SK-N-SH treated with all-trans-retinoic acid at 6 μM for 48 hours (cell line): ENCODE results near the gene VMO1.

Experiments
- ATAC-seq: fragments of 200-7000 bp; cut with Tn5 transposase; 3 replicates; pipeline ENCODE4 v1.9.1; 2020; ENCODE audit warnings: mild to moderate bottlenecking, moderate library complexity
- ARNTL ChIP-seq: fragments of 450-650 bp; formaldehyde crosslinking; IDR thresholded peaks from 2 replicates; pipeline ENCODE4 v1.5.0; 2020; ENCODE audit warnings: low read depth, mild to moderate bottlenecking, moderate library complexity, borderline replicate concordance
- CREB5 ChIP-seq: fragments of 250-450 bp; sonication (Bioruptor Pico); IDR thresholded peaks from 2 replicates; pipeline ENCODE4 v1.5.1; 2020; ENCODE audit warnings: low read depth, mild to moderate bottlenecking, moderate library complexity
- CSDC2 ChIP-seq: fragments of 250-450 bp; sonication (Bioruptor Pico); IDR thresholded peaks from 2 replicates; pipeline ENCODE4 v1.5.0; 2020; ENCODE audit warnings: mild to moderate bottlenecking, moderate library complexity
- CSRNP3 ChIP-seq: fragments of 250-450 bp; sonication (Bioruptor Pico); IDR thresholded peaks from 2 replicates; pipeline ENCODE4 v1.5.1; 2021; ENCODE audit warnings: mild to moderate bottlenecking, moderate library complexity
- ESRRG ChIP-seq: fragments of 250-450 bp; sonication (Bioruptor Pico); IDR thresholded peaks from 2 replicates; pipeline ENCODE4 v1.6.1; 2021; ENCODE audit warnings: mild to moderate bottlenecking
- ISL1 ChIP-seq: fragments of 250-450 bp; sonication (Bioruptor Pico); IDR thresholded peaks from 2 replicates; pipeline ENCODE4 v2.1.2; 2022; ENCODE audit warnings: mild to moderate bottlenecking, moderate library complexity
- OSR1 ChIP-seq: fragments of 250-450 bp; sonication (Bioruptor Pico); IDR thresholded peaks from 2 replicates; pipeline ENCODE4 v1.8.0; 2022; ENCODE audit warnings: moderate library complexity, mild to moderate bottlenecking, inconsistent platforms
- PATZ1 ChIP-seq: fragments of 250-450 bp; sonication (Bioruptor Pico); IDR thresholded peaks from 2 replicates; pipeline ENCODE4 v1.8.0; 2020; ENCODE audit warnings: mild to moderate bottlenecking, moderate library complexity, borderline replicate concordance
- PPARA ChIP-seq: fragments of 250-450 bp; sonication (Bioruptor Pico); IDR thresholded peaks from 2 replicates; pipeline ENCODE4 v1.5.0; 2020; ENCODE audit warnings: mild to moderate bottlenecking, borderline replicate concordance
- RARB ChIP-seq: fragments of 250-450 bp; sonication (Bioruptor Pico); IDR thresholded peaks from 2 replicates; pipeline ENCODE4 v1.8.0; 2021; ENCODE audit warnings: mild to moderate bottlenecking, moderate library complexity
- SNAI2 ChIP-seq: fragments of 250-450 bp; sonication (Bioruptor Pico); IDR thresholded peaks from 2 replicates; pipeline ENCODE4 v1.5.0; 2020; ENCODE audit warnings: mild to moderate bottlenecking, moderate library complexity
- TOX ChIP-seq: fragments of 250-450 bp; sonication (Bioruptor Pico); IDR thresholded peaks from 2 replicates; pipeline ENCODE4 v1.8.0; 2021; ENCODE audit warnings: mild to moderate bottlenecking, moderate library complexity, borderline replicate concordance
- ZC3H10 ChIP-seq: fragments of 250-450 bp; sonication (Bioruptor Pico); IDR thresholded peaks from 2 replicates; pipeline ENCODE4 v1.5.1; 2021; ENCODE audit warnings: mild to moderate bottlenecking, moderate library complexity
- ZFP3 ChIP-seq: fragments of 250-450 bp; sonication (Bioruptor Pico); IDR thresholded peaks from 2 replicates; pipeline ENCODE4 v1.5.0; 2020; ENCODE audit warnings: mild to moderate bottlenecking, moderate library complexity
- ZFP30 ChIP-seq: fragments of 450-650 bp; formaldehyde crosslinking; IDR thresholded peaks from 2 replicates; pipeline ENCODE4 v1.5.0; 2022; ENCODE audit warnings: mild to moderate bottlenecking, moderate library complexity
- ZNF8 ChIP-seq: fragments of 450-650 bp; formaldehyde crosslinking; IDR thresholded peaks from 2 replicates; pipeline ENCODE4 v1.5.0; 2020; ENCODE audit warnings: mild to moderate bottlenecking, moderate library complexity
- TF ChIP-seq, protein P1 (sequence below): fragments of 250-450 bp; sonication (Bioruptor Pico); IDR thresholded peaks from 2 replicates; pipeline ENCODE4 v1.8.0; 2021; ENCODE audit warnings: low read depth, mild to moderate bottlenecking, moderate library complexity, borderline replicate concordance

Gene VMO1

GRCh38 chr17:4806777-4807604 lies 20.8 kb upstream of the VMO1 start, which contains the start of gene PLD2:
Gene PLD2, plus strand, starts transcription at chr17:4807152. Its CDS starts 621 bp downstream, at chr17:4807773.
- TF ChIP-seq ZFP3 (CRISPR knock-in tag) (no peak), ZC3H10 (no peak), ESRRG (CRISPR knock-in tag) (no peak), ZFP30 (CRISPR knock-in tag) (no peak), CSRNP3 (CRISPR knock-in tag) (no peak), CREB5 (CRISPR knock-in tag) (no peak), SNAI2 (CRISPR knock-in tag) (no peak), OSR1 (CRISPR knock-in tag) (no peak)
- TF ChIP-seq, all 23 proteins: peak for 0
- ATAC-seq = peak; percentile 99

DNA sequence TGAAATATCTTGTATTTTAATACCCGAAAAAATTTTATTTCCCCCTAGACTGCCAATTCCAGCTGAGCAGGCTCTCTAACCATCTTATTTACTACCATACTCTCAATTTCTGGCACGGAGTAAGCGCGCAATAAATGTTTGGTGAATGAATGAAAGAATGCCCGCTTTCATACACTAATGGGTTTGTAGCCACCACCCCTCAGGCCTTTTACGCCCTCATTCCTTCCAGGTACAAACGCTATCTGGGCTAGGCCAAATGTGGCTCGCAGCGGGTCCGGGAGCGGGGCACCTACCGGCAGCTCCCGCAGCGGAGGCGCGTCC lies 20.3 kb upstream of the VMO1 start:
- no peak for ATAC-seq
- TF ChIP-seq, protein P1, sequence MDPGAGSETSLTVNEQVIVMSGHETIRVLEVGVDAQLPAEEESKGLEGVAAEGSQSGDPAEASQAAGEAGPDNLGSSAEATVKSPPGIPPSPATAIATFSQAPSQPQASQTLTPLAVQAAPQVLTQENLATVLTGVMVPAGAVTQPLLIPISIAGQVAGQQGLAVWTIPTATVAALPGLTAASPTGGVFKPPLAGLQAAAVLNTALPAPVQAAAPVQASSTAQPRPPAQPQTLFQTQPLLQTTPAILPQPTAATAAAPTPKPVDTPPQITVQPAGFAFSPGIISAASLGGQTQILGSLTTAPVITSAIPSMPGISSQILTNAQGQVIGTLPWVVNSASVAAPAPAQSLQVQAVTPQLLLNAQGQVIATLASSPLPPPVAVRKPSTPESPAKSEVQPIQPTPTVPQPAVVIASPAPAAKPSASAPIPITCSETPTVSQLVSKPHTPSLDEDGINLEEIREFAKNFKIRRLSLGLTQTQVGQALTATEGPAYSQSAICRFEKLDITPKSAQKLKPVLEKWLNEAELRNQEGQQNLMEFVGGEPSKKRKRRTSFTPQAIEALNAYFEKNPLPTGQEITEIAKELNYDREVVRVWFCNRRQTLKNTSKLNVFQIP (CRISPR knock-in tag) = no peak
- TF ChIP-seq PPARA (CRISPR knock-in tag) (no peak), OSR1 (CRISPR knock-in tag) (no peak), ZFP30 (CRISPR knock-in tag) (no peak), RARB (CRISPR knock-in tag) (no peak), PATZ1 (CRISPR knock-in tag) (no peak), ARNTL (CRISPR knock-in tag) (no peak), SNAI2 (CRISPR knock-in tag) (no peak), ZNF8 (CRISPR knock-in tag) (no peak), TOX (CRISPR knock-in tag) (no peak), CSRNP3 (CRISPR knock-in tag) (no peak), CSDC2 (no peak), ESRRG (CRISPR knock-in tag) (no peak)

DNA sequence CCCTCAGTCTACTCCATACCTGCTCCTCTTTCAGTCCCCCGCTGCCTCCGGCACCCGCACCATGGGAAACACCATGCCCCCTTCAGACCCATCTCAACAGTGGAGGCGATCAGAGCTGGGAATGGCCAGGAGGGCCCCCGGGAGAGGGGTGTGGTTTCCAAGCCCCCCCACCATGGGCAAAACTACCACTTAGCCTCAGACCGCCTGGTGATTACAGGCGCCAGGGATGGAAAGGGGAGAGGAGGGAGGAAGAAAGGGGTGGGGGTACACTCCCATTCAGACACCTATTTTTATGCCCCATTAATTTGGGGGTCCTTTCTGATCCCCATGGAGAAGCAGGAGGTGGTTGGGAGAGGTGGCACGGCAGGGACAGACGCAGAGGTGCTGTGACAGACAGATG lies 16.1 kb upstream of the VMO1 start, which contains the start of gene C17orf114:
Gene C17orf114, minus strand, starts transcription at position 101 of the 400 bp plus-strand sequence.
- ATAC-seq = no peak
- no peak for TF ChIP-seq ISL1

- ATAC-seq = no peak
- TF ChIP-seq ZNF8 (CRISPR knock-in tag) (no peak), ZFP30 (CRISPR knock-in tag) (no peak), SNAI2 (CRISPR knock-in tag) (no peak)
- TF ChIP-seq, protein P1 (CRISPR knock-in tag) = no peak
- TF ChIP-seq, all 23 proteins: peak for 0
Observed at GRCh38 chr17:4800462-4801196, 14.5 kb upstream of the VMO1 start.
